ENCODE data around the gene SHANK2.

SHANK2 gene

GRCh38 chr11:71294846-71295600, 42.6 kb upstream of the SHANK2 start:
- TF ChIP-seq, protein P1, sequence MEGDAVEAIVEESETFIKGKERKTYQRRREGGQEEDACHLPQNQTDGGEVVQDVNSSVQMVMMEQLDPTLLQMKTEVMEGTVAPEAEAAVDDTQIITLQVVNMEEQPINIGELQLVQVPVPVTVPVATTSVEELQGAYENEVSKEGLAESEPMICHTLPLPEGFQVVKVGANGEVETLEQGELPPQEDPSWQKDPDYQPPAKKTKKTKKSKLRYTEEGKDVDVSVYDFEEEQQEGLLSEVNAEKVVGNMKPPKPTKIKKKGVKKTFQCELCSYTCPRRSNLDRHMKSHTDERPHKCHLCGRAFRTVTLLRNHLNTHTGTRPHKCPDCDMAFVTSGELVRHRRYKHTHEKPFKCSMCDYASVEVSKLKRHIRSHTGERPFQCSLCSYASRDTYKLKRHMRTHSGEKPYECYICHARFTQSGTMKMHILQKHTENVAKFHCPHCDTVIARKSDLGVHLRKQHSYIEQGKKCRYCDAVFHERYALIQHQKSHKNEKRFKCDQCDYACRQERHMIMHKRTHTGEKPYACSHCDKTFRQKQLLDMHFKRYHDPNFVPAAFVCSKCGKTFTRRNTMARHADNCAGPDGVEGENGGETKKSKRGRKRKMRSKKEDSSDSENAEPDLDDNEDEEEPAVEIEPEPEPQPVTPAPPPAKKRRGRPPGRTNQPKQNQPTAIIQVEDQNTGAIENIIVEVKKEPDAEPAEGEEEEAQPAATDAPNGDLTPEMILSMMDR (conservative IDR thresholded peaks at IDR 0.05) = no peak
- no peak for TF ChIP-seq ZFX (IDR thresholded peaks at IDR 0.05)
- H3K27ac ChIP-seq = no peak overlapping the region

DNA sequence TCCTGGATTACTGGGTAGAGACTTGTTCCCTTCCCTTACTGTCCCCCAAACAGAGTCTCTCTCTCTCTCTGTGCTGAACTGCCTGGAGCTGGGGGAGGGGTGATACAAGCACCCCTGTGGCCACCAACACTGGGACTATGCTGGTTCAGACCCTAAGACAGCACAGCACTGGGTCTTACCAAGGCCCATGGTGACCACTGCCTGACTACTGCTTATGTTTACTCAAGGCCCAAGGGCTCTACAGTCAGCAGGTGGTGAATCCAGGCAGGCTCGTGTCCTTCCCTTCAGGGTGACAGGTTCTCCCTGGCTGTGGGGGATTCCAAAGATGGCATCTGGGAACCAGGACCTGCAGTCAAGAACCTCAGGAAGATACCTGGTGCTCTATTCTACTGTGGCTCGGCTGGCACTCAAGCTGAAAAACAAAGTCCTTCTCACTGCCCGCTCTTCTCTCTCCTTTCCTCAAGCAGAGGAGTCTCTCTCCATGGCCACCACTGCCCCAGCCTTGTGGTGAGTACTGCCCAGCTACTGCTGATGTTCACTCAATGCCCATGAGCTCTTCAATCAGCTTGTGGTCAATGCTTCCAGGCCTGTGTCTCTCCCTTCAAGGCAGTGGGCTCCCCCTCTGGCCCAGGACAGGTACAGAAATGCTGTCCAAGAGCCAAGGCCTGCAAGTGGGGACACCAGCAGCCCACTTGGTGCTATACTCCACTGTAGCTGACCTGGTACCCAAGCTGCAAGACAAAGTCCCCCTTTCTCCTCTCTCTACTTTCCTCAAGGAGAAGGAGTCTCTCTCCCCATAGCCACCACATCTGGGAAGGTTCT, 41.8 kb upstream of the SHANK2 start:
- H3K27ac ChIP-seq = no peak overlapping the region
- TF ChIP-seq ZFX (IDR thresholded peaks at IDR 0.05) = no peak
- TF ChIP-seq, protein P1 (conservative IDR thresholded peaks at IDR 0.05) = no peak

DNA sequence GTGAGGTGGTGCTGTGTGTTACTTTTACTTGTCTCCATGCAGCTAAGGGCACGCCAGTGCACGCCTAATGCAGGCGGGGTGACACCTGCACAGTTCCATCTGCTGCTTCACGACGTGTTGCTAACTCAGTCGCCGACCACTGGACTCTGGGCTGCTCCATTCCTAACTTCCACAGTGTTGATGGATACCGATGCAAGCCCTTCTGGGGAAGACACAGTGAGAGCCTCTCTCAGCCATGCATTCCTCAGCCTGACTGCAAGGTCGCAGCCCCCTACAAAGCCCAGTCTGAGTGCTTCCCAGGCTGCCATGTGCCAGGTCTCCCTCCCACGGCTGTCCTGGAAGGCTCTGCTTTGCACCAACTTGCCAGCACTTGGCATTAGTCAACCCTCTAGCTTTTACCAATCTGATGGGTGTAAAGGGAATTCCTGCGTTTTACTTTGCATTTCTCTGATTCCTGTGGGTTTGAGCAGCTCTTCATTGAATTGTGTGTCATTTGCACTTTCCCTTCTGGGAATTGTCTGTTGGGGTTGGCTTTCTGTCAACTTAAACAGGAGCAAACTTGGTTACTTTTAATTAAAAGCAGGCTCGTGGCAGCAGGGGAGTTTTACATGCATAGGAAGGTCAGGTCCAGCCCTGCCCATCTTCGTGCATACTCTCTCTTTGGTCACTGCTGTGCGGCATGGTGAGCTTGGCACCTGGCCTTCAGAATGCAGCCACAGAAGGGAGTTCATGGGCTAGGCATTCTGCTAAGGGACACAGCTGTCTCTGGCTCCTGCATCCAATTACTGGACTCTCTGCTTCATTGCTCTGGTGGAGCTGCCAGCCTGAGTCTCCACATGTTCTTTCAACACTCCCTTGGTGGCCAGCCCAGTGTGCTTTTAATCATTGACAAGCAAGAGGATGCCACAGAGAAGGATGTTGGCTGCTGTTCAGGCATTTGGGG, 34.6 kb upstream of the SHANK2 start:
- peak overlapping the region; percentile 12 for H3K27ac ChIP-seq
- TF ChIP-seq, protein P1 (conservative IDR thresholded peaks at IDR 0.05) = no peak
- TF ChIP-seq ZFX (IDR thresholded peaks at IDR 0.05) = no peak

DNA sequence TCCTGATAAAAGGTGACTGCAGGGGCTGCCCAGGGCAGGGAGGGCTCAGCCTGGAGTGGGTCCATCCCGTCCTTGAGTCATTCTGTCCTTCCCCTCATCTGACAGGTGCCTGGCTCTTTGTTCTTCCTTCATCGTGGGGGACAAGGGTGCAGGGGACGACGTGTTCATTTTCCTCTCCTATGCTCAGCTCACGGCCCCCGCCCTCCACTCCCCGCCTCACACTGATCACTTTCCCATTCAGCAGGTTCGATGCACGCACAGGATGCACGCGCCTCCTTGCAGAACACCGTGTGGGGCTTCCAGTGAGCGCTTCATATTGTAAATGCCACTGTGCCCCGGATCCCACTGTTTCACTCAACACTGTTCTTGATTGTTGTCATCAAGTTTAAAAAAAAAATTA, 32.7 kb upstream of the SHANK2 start:
- H3K27ac ChIP-seq = peak overlapping the region; percentile 96
- no peak for TF ChIP-seq ZFX (IDR thresholded peaks at IDR 0.05)
- TF ChIP-seq, protein P1 (conservative IDR thresholded peaks at IDR 0.05) = no peak

GRCh38 chr11:71284525-71285092, 32.2 kb upstream of the SHANK2 start:
- H3K27ac ChIP-seq = peak overlapping the region; percentile 96
- TF ChIP-seq ZFX (IDR thresholded peaks at IDR 0.05) = no peak
- TF ChIP-seq, protein P1 (conservative IDR thresholded peaks at IDR 0.05) = no peak

DNA sequence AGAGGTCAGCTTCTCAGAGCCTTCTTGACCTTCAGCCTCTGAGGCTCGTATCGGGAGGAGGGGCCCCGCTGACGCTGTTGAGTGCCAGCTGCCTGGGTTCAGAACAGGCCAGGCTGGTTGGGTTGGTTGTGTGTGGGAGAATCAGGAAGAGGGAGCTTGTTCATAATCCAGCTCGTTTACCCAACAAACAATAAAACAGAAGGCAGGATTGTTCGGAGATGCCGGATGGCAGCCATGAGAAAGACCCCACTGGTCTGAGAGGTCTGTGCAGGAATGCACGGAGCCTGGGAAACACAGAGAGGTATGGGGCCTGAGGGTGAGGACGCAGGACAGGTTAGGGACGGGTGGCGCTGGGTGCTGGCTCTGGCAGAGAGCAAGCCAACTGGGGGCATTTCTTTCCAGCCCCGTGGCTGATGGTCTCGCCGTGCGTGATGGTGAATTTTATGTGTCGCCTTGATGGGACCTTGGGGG, 31.6 kb upstream of the SHANK2 start:
- H3K27ac ChIP-seq = peak overlapping the region; percentile 96
- TF ChIP-seq ZFX (IDR thresholded peaks at IDR 0.05) = no peak
- TF ChIP-seq, protein P1 (conservative IDR thresholded peaks at IDR 0.05) = no peak

Data from C4-2B (cell line).